HepG2 (cell line): ENCODE results near the gene STX2. TPM values are rescaled to one million over a fixed set of nuclear protein-coding genes. Genes with fewer than 3 reads are reported as not detected.

Source experiments
- ATAC-seq: fragments of 200-7000 bp; cut with Tn5 transposase; 3 replicates; pipeline ENCODE4 v1.9.1; 2020; ENCODE audit warnings: mild to moderate bottlenecking, moderate library complexity
- BruUV-seq: library from RNA; stranded (reverse); fragments of 400-500 nt; replicated peaks from 2 replicates; lab custom pipeline; 2021; lab: Mats Ljungman, UMichigan
- CTCF ChIA-PET: fragments of 300-600 bp; formaldehyde crosslinking; extraction: SDS; loops from one replicate; lab custom pipeline; 2021; ENCODE audit warnings: low total read pairs, inconsistent platforms, low intra/inter-chr PET ratio; lab: Yijun Ruan, JAX
- POLR2A ChIA-PET: fragments of 350-600 bp; sonication (Branson Sonifier 250); formaldehyde crosslinking; loops from one replicate; lab custom pipeline; 2020; ENCODE audit warnings: antibody characterized with exemption, inconsistent platforms; lab: Yijun Ruan, JAX
- DNase-seq: peaks from one replicate; pipeline ENCODE4 v3.0.0-alpha.2; 2015; ENCODE audit warnings: low spot score
- FAIRE-seq: peaks from 3 replicates; lab custom pipeline; 2011; peaks lifted over from hg19 to GRCh38; lab: Jason Lieb, UNC
- H2AFZ ChIP-seq: one replicate; pipeline ENCODE4 v1.6.1; 2011; ENCODE audit warnings: low read length, inconsistent platforms
- H3K27ac ChIP-seq: fragments of 300-600 bp; 3 replicates; pipeline ENCODE4 v1.8.0; 2011; ENCODE audit warnings: mixed run types, mild to moderate bottlenecking, mixed read lengths, low read length, inconsistent platforms; ENCODE audit not compliant: insufficient read depth; ENCODE audit errors: extremely low read length
- H3K27me3 ChIP-seq, 2 experiments: fragments of 200-600 bp in 1 of 2; 2 replicates in 1 of 2; 3 replicates in 1 of 2; pipeline versions ENCODE4 v1.6.0 to v1.8.0; 2011; ENCODE audit warnings: low read length in 2 of 2, mild to moderate bottlenecking in 2 of 2, moderate library complexity in 2 of 2, inconsistent platforms in 1 of 2; ENCODE audit not compliant: insufficient read depth in 2 of 2, control insufficient read depth in 1 of 2
- H3K36me3 ChIP-seq, 2 experiments: fragments of 200-600 bp in 1 of 2; replicated peaks in 1 of 2; 2 replicates in 1 of 2; 3 replicates in 1 of 2; pipeline versions ENCODE4 v1.5.1 to v1.8.0; 2011; ENCODE audit warnings: low read length in 2 of 2, inconsistent platforms in 1 of 2; ENCODE audit not compliant: insufficient read depth in 2 of 2, control insufficient read depth in 1 of 2
- H3K4me1 ChIP-seq: 2 replicates; pipeline ENCODE4 v1.5.1; 2012; ENCODE audit warnings: low read length, inconsistent platforms; ENCODE audit not compliant: insufficient read depth
- H3K4me2 ChIP-seq: 2 replicates; pipeline ENCODE4 v1.6.0; 2011; ENCODE audit warnings: low read depth, low read length, inconsistent platforms
- H3K4me3 ChIP-seq, 3 experiments: fragments of 200-600 bp in 1 of 3; sonication (generic), shearing (Covaris generic) in 1 of 3; replicated peaks in 1 of 3; 2 replicates each; pipeline ENCODE4 v1.5.1; 2011 to 2016; ENCODE audit warnings: low read length in 3 of 3, inconsistent platforms in 2 of 3, low read depth in 2 of 3, mild to moderate bottlenecking in 2 of 3, control low read depth in 1 of 3, mixed read lengths in 1 of 3; ENCODE audit not compliant: insufficient read depth in 1 of 3
- H3K79me2 ChIP-seq: one replicate; pipeline ENCODE4 v1.6.1; 2011; ENCODE audit warnings: low read length, inconsistent platforms; ENCODE audit not compliant: insufficient read depth
- H3K9ac ChIP-seq: 2 replicates; pipeline ENCODE4 v1.6.0; 2011; ENCODE audit warnings: mild to moderate bottlenecking, low read depth, low read length, inconsistent platforms; ENCODE audit not compliant: insufficient read depth
- H3K9me3 ChIP-seq: 2 replicates; pipeline ENCODE4 v1.5.1; 2012; ENCODE audit warnings: mild to moderate bottlenecking, low read length
- H4K20me1 ChIP-seq: 2 replicates; pipeline ENCODE4 v1.6.0; 2011; ENCODE audit warnings: inconsistent platforms, mild to moderate bottlenecking, low read length, moderate library complexity; ENCODE audit not compliant: insufficient read depth
- EED ChIP-seq: sonication (generic); formaldehyde crosslinking; IDR thresholded peaks from 2 replicates; pipeline ENCODE4 v1.5.0; 2020; ENCODE audit warnings: mild to moderate bottlenecking, missing genetic modification reagents
- ETV6 ChIP-seq: sonication (generic); formaldehyde crosslinking; conservative IDR thresholded peaks from 2 replicates; pipeline ENCODE4 v1.4.0; 2020; ENCODE audit warnings: missing genetic modification reagents
- HHEX ChIP-seq: IDR thresholded peaks from 2 replicates; pipeline ENCODE4 v1.6.1; 2016; ENCODE audit warnings: control low read depth
- HNRNPK ChIP-seq: fragments of 200-400 bp; formaldehyde crosslinking; IDR thresholded peaks from 2 replicates; pipeline ENCODE4 v1.6.1; 2018; ENCODE audit warnings: low read length, low read depth, moderate library complexity, mild to moderate bottlenecking; ENCODE audit not compliant: poor library complexity, severe bottlenecking
- KMT2B ChIP-seq: IDR thresholded peaks from 2 replicates; pipeline ENCODE4 v1.6.1; 2016; ENCODE audit warnings: missing genetic modification reagents, missing compliant biosample characterization
- NONO ChIP-seq, 2 experiments: fragments of 450-650 bp in 1 of 2; sonication (generic) in 1 of 2; formaldehyde crosslinking in 1 of 2; IDR thresholded peaks in 1 of 2; conservative IDR thresholded peaks in 1 of 2; 2 replicates each; pipeline versions ENCODE4 v1.6.1 to v1.8.0; 2017 to 2022; ENCODE audit warnings: mild to moderate bottlenecking in 1 of 2, missing genetic modification reagents in 1 of 2, moderate library complexity in 1 of 2
- REL ChIP-seq: sonication (generic); formaldehyde crosslinking; conservative IDR thresholded peaks from 2 replicates; pipeline ENCODE4 v1.8.0; 2022; ENCODE audit warnings: mild to moderate bottlenecking, missing genetic modification reagents, moderate library complexity
- RORA ChIP-seq: sonication (generic); formaldehyde crosslinking; IDR thresholded peaks from 2 replicates; pipeline ENCODE4 v1.5.0; 2020; ENCODE audit warnings: mild to moderate bottlenecking, missing genetic modification reagents, moderate library complexity
- SAP130 ChIP-seq: IDR thresholded peaks from 2 replicates; pipeline ENCODE4 v1.6.1; 2016; ENCODE audit warnings: low read depth
- SP4 ChIP-seq: sonication (generic); formaldehyde crosslinking; IDR thresholded peaks from 2 replicates; pipeline ENCODE4 v1.8.1; 2023; ENCODE audit warnings: mild to moderate bottlenecking, missing genetic modification reagents
- TRIM24 ChIP-seq: sonication (generic); formaldehyde crosslinking; IDR thresholded peaks from 2 replicates; pipeline ENCODE4 v1.8.0; 2022; ENCODE audit warnings: mild to moderate bottlenecking, missing genetic modification reagents
- ZNF207 ChIP-seq: fragments of 450-650 bp; IDR thresholded peaks from 2 replicates; pipeline ENCODE4 v1.6.1; 2016; ENCODE audit warnings: antibody characterized with exemption, borderline replicate concordance
- ZNF34 ChIP-seq: sonication (generic); formaldehyde crosslinking; IDR thresholded peaks from 2 replicates; pipeline ENCODE4 v1.4.0; 2020; ENCODE audit warnings: mild to moderate bottlenecking, missing genetic modification reagents, borderline replicate concordance
- ZNF720 ChIP-seq: sonication (generic); formaldehyde crosslinking; IDR thresholded peaks from 2 replicates; pipeline ENCODE4 v1.4.0; 2020; ENCODE audit warnings: missing genetic modification reagents
- WGBS: methylation state at CpG from one replicate; pipeline ENCODE4 v1.1.6; 2017; ENCODE audit warnings: low lambda C conversion rate; 5-methylcytosine and 5-hydroxymethylcytosine counted together
- in situ Hi-C: cut with HindIII; loops from 2 replicates; pipeline ENCODE4 v1.10.0; 2017; ENCODE audit warnings: low pct_unique_long_range_greater_than_20kb; ENCODE audit not compliant: extremely low pct_ligation_motif_present
- intact Hi-C: fragments of 100-400 bp; cut with micrococcal nuclease; formaldehyde crosslinking; loops from one replicate; pipeline ENCODE4 v1.10.0; 2022; ENCODE audit not compliant: unreplicated experiment
- polyA plus RNA-seq, 8 experiments: library from polyadenylated mRNA; depleted of rRNA in 3 of 8; stranded (reverse) in 7 of 8; unstranded in 1 of 8; fragments of >200 nt; fragmentation: Illumina TruSeq in 4 of 8; extraction: Trizol in 4 of 8; gene quantifications; 2 replicates each; pipeline versions ENCODE4 v1.2.1 to v1.2.3, GENCODE V29; 2011 to 2016; ENCODE audit warnings: low read depth in 4 of 8, missing spikeins in 1 of 8, mixed read lengths in 1 of 8; ENCODE audit not compliant: insufficient read depth in 1 of 8
- total RNA-seq, 5 experiments: library from RNA; depleted of rRNA; stranded (reverse); fragments of >200 nt; fragmentation: Illumina TruSeq; extraction: Trizol; gene quantifications; 2 replicates each; pipeline ENCODE4 v1.2.3, GENCODE V29; 2016; ENCODE audit warnings: low read depth in 1 of 5
- TF ChIP-seq, protein P1 (sequence below): sonication (generic); formaldehyde crosslinking; IDR thresholded peaks from 2 replicates; pipeline ENCODE4 v1.4.0; 2020; ENCODE audit warnings: mild to moderate bottlenecking, missing genetic modification reagents
- TF ChIP-seq, protein P2 (sequence below): sonication (generic); formaldehyde crosslinking; IDR thresholded peaks from 2 replicates; pipeline ENCODE4 v1.5.0; 2020; ENCODE audit warnings: missing genetic modification reagents, mild to moderate bottlenecking, borderline replicate concordance
- TF ChIP-seq, protein P3 (sequence below): sonication (generic); formaldehyde crosslinking; IDR thresholded peaks from 2 replicates; pipeline ENCODE4 v1.4.0; 2020; ENCODE audit warnings: missing genetic modification reagents
- TF ChIP-seq, protein P4 (sequence below): sonication (generic); formaldehyde crosslinking; IDR thresholded peaks from 2 replicates; pipeline ENCODE4 v1.8.1; 2023; ENCODE audit warnings: missing genetic modification reagents, inconsistent platforms, borderline replicate concordance

Gene STX2
- total and polyA plus RNA-seq, 2 of the 13 experiments (the other 11 are each of a cell fraction or from before 2014, with no cell fraction given) = 13.4 to 25.1 TPM

DNA sequence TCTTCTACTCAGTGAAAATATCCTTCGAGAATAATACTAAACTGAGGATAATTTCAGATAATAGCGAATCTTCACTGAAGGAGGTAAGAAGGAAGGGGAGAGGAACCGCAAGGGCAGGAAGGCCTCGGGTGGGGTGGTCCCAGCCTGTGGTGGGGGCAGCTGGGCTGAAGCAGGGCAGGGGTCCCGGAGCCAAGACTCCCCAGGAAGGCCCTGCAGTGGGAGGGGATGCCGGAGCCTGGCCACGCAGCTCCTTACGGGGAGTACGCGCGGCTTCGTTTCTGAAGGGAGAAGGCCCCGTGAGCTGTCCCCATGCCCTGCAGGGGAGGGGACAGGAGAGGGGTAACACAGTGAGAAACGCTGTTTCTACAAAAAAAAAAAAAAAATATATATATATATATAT, 21.2 kb downstream of the STX2 start (continued):
- TF ChIP-seq, protein P1, sequence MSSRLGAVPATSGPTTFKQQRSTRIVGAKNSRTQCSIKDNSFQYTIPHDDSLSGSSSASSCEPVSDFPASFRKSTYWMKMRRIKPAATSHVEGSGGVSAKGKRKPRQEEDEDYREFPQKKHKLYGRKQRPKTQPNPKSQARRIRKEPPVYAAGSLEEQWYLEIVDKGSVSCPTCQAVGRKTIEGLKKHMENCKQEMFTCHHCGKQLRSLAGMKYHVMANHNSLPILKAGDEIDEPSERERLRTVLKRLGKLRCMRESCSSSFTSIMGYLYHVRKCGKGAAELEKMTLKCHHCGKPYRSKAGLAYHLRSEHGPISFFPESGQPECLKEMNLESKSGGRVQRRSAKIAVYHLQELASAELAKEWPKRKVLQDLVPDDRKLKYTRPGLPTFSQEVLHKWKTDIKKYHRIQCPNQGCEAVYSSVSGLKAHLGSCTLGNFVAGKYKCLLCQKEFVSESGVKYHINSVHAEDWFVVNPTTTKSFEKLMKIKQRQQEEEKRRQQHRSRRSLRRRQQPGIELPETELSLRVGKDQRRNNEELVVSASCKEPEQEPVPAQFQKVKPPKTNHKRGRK = no peak
- no peak for TF ChIP-seq TRIM24 (CRISPR knock-in tag)
- TF ChIP-seq, protein P2, sequence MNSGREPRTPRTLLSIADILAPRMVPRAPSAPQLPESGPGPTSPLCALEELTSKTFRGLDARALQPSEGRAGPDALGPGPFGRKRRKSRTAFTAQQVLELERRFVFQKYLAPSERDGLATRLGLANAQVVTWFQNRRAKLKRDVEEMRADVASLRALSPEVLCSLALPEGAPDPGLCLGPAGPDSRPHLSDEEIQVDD (CRISPR knock-in tag) = no peak

DNA sequence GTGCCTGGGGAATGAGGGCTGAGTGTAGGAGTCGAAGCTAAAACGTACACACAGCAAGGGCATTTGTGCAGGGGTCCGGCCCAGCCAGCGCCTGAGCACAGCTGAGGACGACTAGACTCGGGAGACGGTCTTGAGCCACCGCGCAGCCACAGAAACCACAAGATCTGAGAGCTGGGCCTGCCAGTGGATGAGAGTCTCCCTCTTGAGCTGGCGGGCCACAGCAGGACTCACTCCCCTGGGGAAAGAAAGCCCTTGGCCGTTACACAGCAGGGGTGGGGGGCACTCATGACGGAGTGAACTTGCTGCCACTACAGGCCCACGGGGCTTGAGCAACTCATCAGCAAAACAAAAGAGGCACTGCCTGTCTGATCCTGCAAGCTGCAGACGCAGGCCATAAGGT, 23.0 kb downstream of the STX2 start:
- Histone ChIP-seq H3K4me1 (no peaks in the 10 kb centered on the region), H4K20me1 (no peaks in the 10 kb centered on the region), H3K27ac (no peak overlapping the region), H3K36me3 (peaks cover 7 to 32% of the 10 kb centered on the region in 2 experiments), H3K4me2 (no peak overlapping the region), H3K79me2 (no peaks in the 10 kb centered on the region), H3K27me3 (no peaks in the 10 kb centered on the region), H3K4me3 (no peak overlapping the region), H3K9me3 (no peaks in the 10 kb centered on the region), H3K9ac (no peak overlapping the region), H2AFZ (no peak overlapping the region)
- ChIA-PET CTCF (no interaction called here), POLR2A (interaction anchor here (1.2 kb wide), 1 partner anchor 40 kb away, joined by 3 read pairs; no protein-coding TSS in a partner anchor)
- no peak for TF ChIP-seq SAP130
- TF ChIP-seq, protein P3, sequence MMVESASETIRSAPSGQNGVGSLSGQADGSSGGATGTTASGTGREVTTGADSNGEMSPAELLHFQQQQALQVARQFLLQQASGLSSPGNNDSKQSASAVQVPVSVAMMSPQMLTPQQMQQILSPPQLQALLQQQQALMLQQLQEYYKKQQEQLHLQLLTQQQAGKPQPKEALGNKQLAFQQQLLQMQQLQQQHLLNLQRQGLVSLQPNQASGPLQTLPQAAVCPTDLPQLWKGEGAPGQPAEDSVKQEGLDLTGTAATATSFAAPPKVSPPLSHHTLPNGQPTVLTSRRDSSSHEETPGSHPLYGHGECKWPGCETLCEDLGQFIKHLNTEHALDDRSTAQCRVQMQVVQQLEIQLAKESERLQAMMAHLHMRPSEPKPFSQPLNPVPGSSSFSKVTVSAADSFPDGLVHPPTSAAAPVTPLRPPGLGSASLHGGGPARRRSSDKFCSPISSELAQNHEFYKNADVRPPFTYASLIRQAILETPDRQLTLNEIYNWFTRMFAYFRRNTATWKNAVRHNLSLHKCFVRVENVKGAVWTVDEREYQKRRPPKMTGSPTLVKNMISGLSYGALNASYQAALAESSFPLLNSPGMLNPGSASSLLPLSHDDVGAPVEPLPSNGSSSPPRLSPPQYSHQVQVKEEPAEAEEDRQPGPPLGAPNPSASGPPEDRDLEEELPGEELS (CRISPR knock-in tag) = no peak
- TF ChIP-seq EED (CRISPR knock-in tag) = no peak
- TF ChIP-seq ZNF720 (CRISPR knock-in tag) = no peak
- TF ChIP-seq HNRNPK = no peak
- TF ChIP-seq ZNF34 (CRISPR knock-in tag) = no peak
- TF ChIP-seq REL (CRISPR knock-in tag) = no peak
- TF ChIP-seq, protein P4, sequence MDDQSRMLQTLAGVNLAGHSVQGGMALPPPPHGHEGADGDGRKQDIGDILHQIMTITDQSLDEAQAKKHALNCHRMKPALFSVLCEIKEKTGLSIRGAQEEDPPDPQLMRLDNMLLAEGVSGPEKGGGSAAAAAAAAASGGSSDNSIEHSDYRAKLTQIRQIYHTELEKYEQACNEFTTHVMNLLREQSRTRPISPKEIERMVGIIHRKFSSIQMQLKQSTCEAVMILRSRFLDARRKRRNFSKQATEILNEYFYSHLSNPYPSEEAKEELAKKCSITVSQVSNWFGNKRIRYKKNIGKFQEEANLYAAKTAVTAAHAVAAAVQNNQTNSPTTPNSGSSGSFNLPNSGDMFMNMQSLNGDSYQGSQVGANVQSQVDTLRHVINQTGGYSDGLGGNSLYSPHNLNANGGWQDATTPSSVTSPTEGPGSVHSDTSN = no peak
- no peak for TF ChIP-seq KMT2B (CRISPR knock-in tag)
- TF ChIP-seq ZNF207 = no peak
- no peak for TF ChIP-seq RORA (CRISPR knock-in tag)
- no peak for TF ChIP-seq NONO (IDR thresholded peaks at IDR 0.05)
- TF ChIP-seq NONO (CRISPR knock-in tag; conservative IDR thresholded peaks at IDR 0.05) = no peak
- no peak for TF ChIP-seq HHEX (CRISPR knock-in tag)
- no peak for TF ChIP-seq ETV6 (CRISPR knock-in tag)
- TF ChIP-seq SP4 (CRISPR knock-in tag) = no peak
- in situ Hi-C loops = loop anchor here (5.0 kb wide), 1 partner anchor 54 kb away; no protein-coding TSS in a partner anchor
- no peak for FAIRE-seq
- intact Hi-C loops = loop anchor here (5.0 kb wide), 1 partner anchor 39 kb away; no protein-coding TSS in a partner anchor
- BruUV-seq = no TSS peak
- no peak for DNase-seq
- no peak for ATAC-seq
- 94% methylated on average over 6 of the region's 14 CpGs for WGBS
